H1 (cell line): Measurements from ENCODE around the gene TNFAIP1. TPM values are rescaled to one million over a fixed set of nuclear protein-coding genes. Genes with fewer than 3 reads are reported as not detected.

Source experiments
- EP300 ChIP-seq, 2 experiments: IDR thresholded peaks; 1 replicate in 1 of 2; 2 replicates in 1 of 2; pipeline ENCODE4 v1.6.1; 2011 to 2012; ENCODE audit warnings: low read depth in 2 of 2, low read length in 2 of 2, mild to moderate bottlenecking in 2 of 2, borderline replicate concordance in 1 of 2, inconsistent platforms in 1 of 2, moderate library complexity in 1 of 2
- EZH2 ChIP-seq: fragments of 200-600 bp; sonication (generic); IDR thresholded peaks from 2 replicates; pipeline ENCODE4 v1.7.1; 2012; ENCODE audit warnings: low read depth, mild to moderate bottlenecking, moderate library complexity, low read length, inconsistent platforms; ENCODE audit not compliant: severe bottlenecking
- RFX5 ChIP-seq: IDR thresholded peaks from 2 replicates; pipeline ENCODE4 v1.6.1; 2011; ENCODE audit warnings: low read depth, low read length, improper control_type of control experiment, borderline replicate concordance
- YY1 ChIP-seq: IDR thresholded peaks from 2 replicates; pipeline ENCODE4 v1.6.1; 2011; ENCODE audit warnings: low read depth, mild to moderate bottlenecking, low read length
- polyA plus RNA-seq, 7 experiments: library from polyadenylated mRNA; depleted of rRNA in 3 of 7; stranded (reverse) in 5 of 7; unstranded in 2 of 7; fragments of >200 nt in 5 of 7; fragments of 200-250 nt in 2 of 7; gene quantifications; 1 replicate in 5 of 7; 2 replicates in 1 of 7; 4 replicates in 1 of 7; pipeline versions ENCODE4 v1.2.1 to v1.2.3, GENCODE V29; 2011 to 2013; ENCODE audit warnings: missing spikeins in 2 of 7, mixed read lengths in 2 of 7
- total RNA-seq: library from RNA; stranded (reverse); fragmentation: NEBNext Ultra II Directional; extraction: Animal tissue kit (Norgen Biotek cat#: 25700); gene quantifications from 2 replicates; pipeline ENCODE4 v1.2.1, GENCODE V29; 2021

TNFAIP1 gene
- total and polyA plus RNA-seq, 2 of the 8 experiments (the other 6 are each of a cell fraction or from before 2014, with no cell fraction given), result 16.9 to 19.5 TPM

- TF ChIP-seq RFX5, result no peak
- no peak for TF ChIP-seq EZH2
- TF ChIP-seq EP300 (IDR thresholded peaks at IDR 0.05; ENCODE audit: borderline replicate concordance in 1 of 2, low read depth in 2 of 2, low read length in 2 of 2), result no peak
- no peak for TF ChIP-seq YY1
These were observed 29.3 kb downstream of the TNFAIP1 start, which contains the start of gene SEBOX (continued) for GRCh38 chr17:28364665-28365363.
